Keratinocyte (primary cell): ENCODE results near the gene P2RY8. TPM values are rescaled to one million over a fixed set of nuclear protein-coding genes. Genes with fewer than 3 reads are reported as not detected.

Experiments
- DNase-seq: peaks from one replicate; pipeline ENCODE4 v3.0.0-alpha.2; 2011; ENCODE audit warnings: low read depth, missing footprints, low spot score
- FAIRE-seq: peaks from 2 replicates; lab custom pipeline; 2011; peaks lifted over from hg19 to GRCh38; lab: Jason Lieb, UNC
- H2AFZ ChIP-seq: 2 replicates; pipeline ENCODE4 v1.6.0; 2012; ENCODE audit warnings: low read length, control low read depth, inconsistent platforms; ENCODE audit not compliant: control insufficient read depth
- H3K27ac ChIP-seq: 2 replicates; pipeline ENCODE4 v1.5.1; 2011; ENCODE audit warnings: low read length; ENCODE audit not compliant: control insufficient read depth, insufficient read depth
- H3K27me3 ChIP-seq: 3 replicates; pipeline ENCODE4 v1.6.0; 2011; ENCODE audit warnings: low read length; ENCODE audit not compliant: control insufficient read depth, insufficient read depth; ENCODE audit errors: extremely low read depth
- H3K36me3 ChIP-seq, 2 experiments: 2 replicates in 1 of 2; 3 replicates in 1 of 2; pipeline ENCODE4 v1.5.1; 2011; ENCODE audit warnings: low read length in 2 of 2, mild to moderate bottlenecking in 1 of 2; ENCODE audit not compliant: control insufficient read depth in 2 of 2, insufficient read depth in 2 of 2; ENCODE audit errors: extremely low read depth in 1 of 2
- H3K4me1 ChIP-seq: 3 replicates; pipeline ENCODE4 v1.5.1; 2011; ENCODE audit warnings: low read length; ENCODE audit not compliant: control insufficient read depth, insufficient read depth; ENCODE audit errors: extremely low read depth
- H3K4me2 ChIP-seq: 3 replicates; pipeline ENCODE4 v1.6.0; 2011; ENCODE audit warnings: low read depth, low read length; ENCODE audit not compliant: control insufficient read depth, insufficient read depth; ENCODE audit errors: extremely low read depth
- H3K4me3 ChIP-seq, 3 experiments: fragments of 200-600 bp in 1 of 3; sonication (generic) in 1 of 3; 2 replicates in 2 of 3; 3 replicates in 1 of 3; pipeline ENCODE4 v1.5.1; 2011 to 2016; ENCODE audit warnings: low read length in 3 of 3, mild to moderate bottlenecking in 3 of 3, control low read depth in 2 of 3, inconsistent platforms in 1 of 3, low read depth in 1 of 3, mixed read lengths in 1 of 3, mixed run types in 1 of 3, moderate library complexity in 1 of 3; ENCODE audit not compliant: control insufficient read depth in 2 of 3, insufficient read depth in 2 of 3; ENCODE audit errors: extremely low read depth in 1 of 3
- H3K79me2 ChIP-seq: 2 replicates; pipeline ENCODE4 v1.6.0; 2012; ENCODE audit warnings: low read length; ENCODE audit not compliant: control insufficient read depth, insufficient read depth
- H3K9ac ChIP-seq: 3 replicates; pipeline ENCODE4 v1.6.0; 2011; ENCODE audit warnings: low read length; ENCODE audit not compliant: control insufficient read depth, insufficient read depth; ENCODE audit errors: extremely low read depth
- H3K9me1 ChIP-seq: 3 replicates; pipeline ENCODE4 v1.6.0; 2011; ENCODE audit warnings: low read length; ENCODE audit not compliant: control insufficient read depth, insufficient read depth; ENCODE audit errors: extremely low read depth
- H3K9me3 ChIP-seq: 2 replicates; pipeline ENCODE4 v1.5.1; 2012; ENCODE audit warnings: low read depth, low read length; ENCODE audit not compliant: control insufficient read depth
- H4K20me1 ChIP-seq: 3 replicates; pipeline ENCODE4 v1.6.0; 2011; ENCODE audit warnings: low read length; ENCODE audit not compliant: control insufficient read depth, insufficient read depth; ENCODE audit errors: extremely low read depth
- EZH2 ChIP-seq: IDR thresholded peaks from one replicate; pipeline ENCODE4 v1.6.1; 2012; ENCODE audit warnings: inconsistent platforms, mild to moderate bottlenecking, low read length, moderate library complexity
- dilution Hi-C: fragments of 300-500 bp; cut with MboI; formaldehyde crosslinking; loops from one replicate; pipeline ENCODE4 v1.7.0; 2020; ENCODE audit warnings: low sequenced_read_pairs; ENCODE audit not compliant: extremely low pct_ligation_motif_present
- polyA plus RNA-seq, 5 experiments: library from polyadenylated mRNA; depleted of rRNA in 3 of 5; stranded (reverse) in 3 of 5; stranded (forward) in 1 of 5; unstranded in 1 of 5; fragments of >200 nt; gene quantifications; 1 replicate in 1 of 5; 2 replicates in 3 of 5; 3 replicates in 1 of 5; pipeline versions ENCODE4 v1.2.1 to v1.2.3, GENCODE V29; 2011 to 2012; ENCODE audit warnings: missing spikeins in 2 of 5, low read depth in 1 of 5, low replicate concordance in 1 of 5
- TF ChIP-seq, protein P1 (sequence below), 3 experiments: IDR thresholded peaks in 1 of 3; conservative IDR thresholded peaks in 1 of 3; optimal IDR thresholded peaks in 1 of 3; 2 replicates in 2 of 3; 3 replicates in 1 of 3; pipeline versions ENCODE3 to v1.5.1; 2011; ENCODE audit warnings: low read length in 3 of 3, mild to moderate bottlenecking in 3 of 3, moderate library complexity in 2 of 3, control low read depth in 1 of 3, inconsistent platforms in 1 of 3; ENCODE audit not compliant: insufficient read depth in 2 of 3; ENCODE audit errors: extremely low read depth in 1 of 3

The P2RY8 gene
- polyA plus RNA-seq, 1 donor (not counting 4 experiments of a cell fraction or from before 2014, with no cell fraction given), result not detected

DNA sequence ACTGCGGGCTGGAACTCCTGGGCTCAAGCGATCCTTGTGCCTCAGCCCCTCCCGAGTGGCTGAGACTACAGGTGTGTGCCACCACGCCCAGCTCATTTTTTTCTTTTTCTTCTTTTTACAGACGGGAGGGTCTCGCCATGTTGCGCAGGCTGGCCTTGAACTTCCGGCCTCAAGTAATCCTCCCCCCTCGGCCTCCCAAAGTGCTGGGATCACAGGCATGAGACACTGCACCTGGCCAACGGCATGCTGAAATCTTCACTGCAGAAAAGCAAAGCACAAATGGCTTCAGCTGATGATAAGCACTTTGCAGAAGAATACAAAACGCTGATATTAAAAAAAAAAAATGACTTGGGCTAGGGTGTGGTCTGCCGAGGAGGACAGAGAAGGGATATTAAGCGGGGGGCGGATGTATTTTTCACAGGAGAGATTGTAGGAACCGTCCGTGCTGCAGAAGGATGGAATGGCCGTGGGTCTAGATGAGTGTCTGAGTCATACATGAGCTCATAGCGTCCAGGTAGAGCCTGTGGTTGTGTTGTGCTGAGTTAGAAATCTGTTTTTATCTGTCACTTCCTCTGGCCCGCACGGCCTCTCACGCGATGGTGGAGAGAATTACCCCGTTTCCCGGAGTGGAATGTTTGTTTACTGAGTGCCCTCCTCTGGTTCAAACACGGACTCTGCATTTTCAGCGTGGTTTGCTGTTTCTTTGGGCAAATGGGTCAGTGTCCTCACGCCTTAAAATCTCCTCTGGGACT, 45.9 kb upstream of the P2RY8 start:
- no peaks in the 10 kb centered on the region for H3K79me2 ChIP-seq
- DNase-seq (no peak), FAIRE-seq (no peak)
- H3K27ac ChIP-seq, result no peak overlapping the region
- H3K9ac ChIP-seq, result no peak overlapping the region
- no peaks in the 10 kb centered on the region for H3K9me3 ChIP-seq
- H3K9me1 ChIP-seq, result no peaks in the 10 kb centered on the region
- no peak overlapping the region for H3K4me3 ChIP-seq
- dilution Hi-C loops, result no loop called here
- H3K4me2 ChIP-seq, result no peak overlapping the region
- H4K20me1 ChIP-seq, result no peaks in the 10 kb centered on the region
- H3K4me1 ChIP-seq, result no peaks in the 10 kb centered on the region
- no peaks in the 10 kb centered on the region for H3K36me3 ChIP-seq
- no peaks in the 10 kb centered on the region for H3K27me3 ChIP-seq
- H2AFZ ChIP-seq, result peak overlapping the region; percentile 20
- TF ChIP-seq EZH2, result no peak
- TF ChIP-seq, protein P1, sequence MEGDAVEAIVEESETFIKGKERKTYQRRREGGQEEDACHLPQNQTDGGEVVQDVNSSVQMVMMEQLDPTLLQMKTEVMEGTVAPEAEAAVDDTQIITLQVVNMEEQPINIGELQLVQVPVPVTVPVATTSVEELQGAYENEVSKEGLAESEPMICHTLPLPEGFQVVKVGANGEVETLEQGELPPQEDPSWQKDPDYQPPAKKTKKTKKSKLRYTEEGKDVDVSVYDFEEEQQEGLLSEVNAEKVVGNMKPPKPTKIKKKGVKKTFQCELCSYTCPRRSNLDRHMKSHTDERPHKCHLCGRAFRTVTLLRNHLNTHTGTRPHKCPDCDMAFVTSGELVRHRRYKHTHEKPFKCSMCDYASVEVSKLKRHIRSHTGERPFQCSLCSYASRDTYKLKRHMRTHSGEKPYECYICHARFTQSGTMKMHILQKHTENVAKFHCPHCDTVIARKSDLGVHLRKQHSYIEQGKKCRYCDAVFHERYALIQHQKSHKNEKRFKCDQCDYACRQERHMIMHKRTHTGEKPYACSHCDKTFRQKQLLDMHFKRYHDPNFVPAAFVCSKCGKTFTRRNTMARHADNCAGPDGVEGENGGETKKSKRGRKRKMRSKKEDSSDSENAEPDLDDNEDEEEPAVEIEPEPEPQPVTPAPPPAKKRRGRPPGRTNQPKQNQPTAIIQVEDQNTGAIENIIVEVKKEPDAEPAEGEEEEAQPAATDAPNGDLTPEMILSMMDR (optimal IDR thresholded peaks at IDR 0.05 in 1 of 3, IDR thresholded peaks at IDR 0.05 in 1 of 3, conservative IDR thresholded peaks at IDR 0.05 in 1 of 3; ENCODE audit: extremely low read depth in 1 of 3, insufficient read depth in 2 of 3, low read length in 3 of 3), result no peak

DNA sequence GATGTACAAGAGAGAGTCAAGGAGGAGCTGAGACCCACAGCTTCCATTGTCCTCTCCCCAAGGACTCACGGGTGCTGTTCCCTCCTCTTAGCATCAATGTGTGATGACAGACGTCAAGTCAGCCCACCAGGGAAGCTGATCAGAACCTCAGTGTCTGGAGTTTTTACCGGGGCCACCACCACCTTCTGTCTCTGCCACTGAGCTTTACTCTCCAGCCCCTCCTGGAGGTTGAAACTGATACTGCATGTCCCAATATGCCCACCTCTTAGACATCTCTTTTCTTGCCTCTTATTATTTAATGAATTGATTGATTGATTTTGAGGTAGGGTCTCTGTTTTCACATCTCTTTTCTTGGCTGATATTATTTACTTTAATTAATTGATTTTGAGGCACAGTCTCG, 44.1 kb upstream of the P2RY8 start:
- Histone ChIP-seq H3K36me3 (no peaks in the 10 kb centered on the region), H3K4me1 (no peaks in the 10 kb centered on the region), H3K4me3 (no peak overlapping the region), H4K20me1 (no peaks in the 10 kb centered on the region), H3K9me3 (no peaks in the 10 kb centered on the region), H3K4me2 (no peak overlapping the region), H3K9me1 (no peaks in the 10 kb centered on the region), H2AFZ (no peak overlapping the region), H3K79me2 (no peaks in the 10 kb centered on the region), H3K27ac (no peak overlapping the region), H3K27me3 (no peaks in the 10 kb centered on the region), H3K9ac (no peak overlapping the region)
- no peak for FAIRE-seq
- peak; percentile 4 for DNase-seq
- dilution Hi-C loops, result no loop called here
- TF ChIP-seq, protein P1 (optimal IDR thresholded peaks at IDR 0.05 in 1 of 3, IDR thresholded peaks at IDR 0.05 in 1 of 3, conservative IDR thresholded peaks at IDR 0.05 in 1 of 3; ENCODE audit: extremely low read depth in 1 of 3, insufficient read depth in 2 of 3, low read length in 3 of 3), result peak; percentile 46 to 75 (median 52)
- TF ChIP-seq EZH2, result no peak
